A549 (cell line): ENCODE data around the gene EVA1C. TPM values are rescaled to one million over a fixed set of nuclear protein-coding genes. Genes with fewer than 3 reads are reported as not detected.

Experiments used
- ATAC-seq, 2 experiments: fragments of 200-7000 bp in 1 of 2; fragments of >200 bp in 1 of 2; cut with Nextera tagmentation in 1 of 2; cut with Tn5 transposase in 1 of 2; 3 replicates each; pipeline versions ENCODE4 v1.8.0 to v1.9.1; 2018 to 2020; ENCODE audit warnings: mild to moderate bottlenecking in 1 of 2, moderate library complexity in 1 of 2
- CTCF ChIA-PET: fragments of 300-600 bp; sonication (Branson Sonifier 250); formaldehyde crosslinking; extraction: SDS; loops from one replicate; lab custom pipeline; 2021; ENCODE audit warnings: antibody characterized with exemption, inconsistent platforms; lab: Yijun Ruan, JAX
- POLR2A ChIA-PET: fragments of 350-600 bp; formaldehyde crosslinking; extraction: SDS; loops from one replicate; lab custom pipeline; 2021; ENCODE audit warnings: antibody characterized with exemption, inconsistent platforms; lab: Yijun Ruan, JAX
- DNase-seq, 2 experiments: peaks; one replicate each; pipeline versions ENCODE4 v3.0.0 to v3.0.0-alpha.2; 2011 to 2016; ENCODE audit warnings: low read depth in 1 of 2, low spot score in 1 of 2
- FAIRE-seq: peaks from 2 replicates; lab custom pipeline; 2011; peaks lifted over from hg19 to GRCh38; lab: Jason Lieb, UNC
- H3K27ac ChIP-seq, 2 experiments: fragments of >200 bp; sonication (Bioruptor Twin); formaldehyde crosslinking; 3 replicates each; pipeline ENCODE4 v1.5.1; 2016 to 2017
- H3K4me1 ChIP-seq: fragments of >200 bp; sonication (Bioruptor Twin); formaldehyde crosslinking; 3 replicates; pipeline ENCODE4 v1.6.1; 2016
- H3K4me2 ChIP-seq: fragments of >200 bp; sonication (Bioruptor Twin); formaldehyde crosslinking; 3 replicates; pipeline ENCODE4 v1.6.1; 2016
- H3K4me3 ChIP-seq: fragments of >200 bp; sonication (Bioruptor Twin); formaldehyde crosslinking; 3 replicates; pipeline ENCODE4 v1.5.1; 2016
- H3K9me3 ChIP-seq: fragments of >200 bp; sonication (Bioruptor Twin); formaldehyde crosslinking; 3 replicates; pipeline ENCODE4 v1.6.1; 2016
- BHLHE40 ChIP-seq: IDR thresholded peaks from 2 replicates; pipeline ENCODE4 v1.6.1; 2012; ENCODE audit warnings: low read depth, low read length, inconsistent platforms
- CBX8 ChIP-seq: fragments of 200-600 bp; sonication (generic); IDR thresholded peaks from 2 replicates; pipeline ENCODE4 v1.6.1; 2016
- CHD2 ChIP-seq: fragments of 150-350 bp; IDR thresholded peaks from 2 replicates; pipeline ENCODE4 v1.6.1; 2014; ENCODE audit warnings: low read length; ENCODE audit not compliant: partially characterized antibody
- CHD4 ChIP-seq: fragments of 200-600 bp; sonication (generic); IDR thresholded peaks from 2 replicates; pipeline ENCODE4 v1.6.1; 2016; ENCODE audit warnings: antibody characterized with exemption, mild to moderate bottlenecking, borderline replicate concordance
- E2F6 ChIP-seq: IDR thresholded peaks from 2 replicates; pipeline ENCODE4 v1.6.1; 2012; ENCODE audit warnings: low read depth, borderline replicate concordance
- EHF ChIP-seq: fragments of 250-450 bp; sonication (Bioruptor Pico); IDR thresholded peaks from 2 replicates; pipeline ENCODE4 v1.5.0; 2020; ENCODE audit warnings: mild to moderate bottlenecking
- EP300 ChIP-seq, 2 experiments: fragments of >200 bp; sonication (Bioruptor Twin); formaldehyde crosslinking; IDR thresholded peaks; 2 replicates in 1 of 2; 3 replicates in 1 of 2; pipeline ENCODE4 v1.6.1; 2016 to 2017
- FOXS1 ChIP-seq: fragments of 250-450 bp; sonication (Bioruptor Pico); IDR thresholded peaks from 2 replicates; pipeline ENCODE4 v1.5.0; 2020; ENCODE audit warnings: mild to moderate bottlenecking, moderate library complexity
- GATA3 ChIP-seq: IDR thresholded peaks from 2 replicates; pipeline ENCODE4 v1.6.1; 2012; ENCODE audit warnings: borderline replicate concordance
- HEYL ChIP-seq: fragments of 250-450 bp; sonication (Bioruptor Pico); IDR thresholded peaks from 2 replicates; pipeline ENCODE4 v1.8.0; 2021; ENCODE audit warnings: mild to moderate bottlenecking, moderate library complexity
- HMGXB4 ChIP-seq: fragments of 250-450 bp; sonication (Bioruptor Pico); IDR thresholded peaks from 2 replicates; pipeline ENCODE4 v1.5.0; 2021; ENCODE audit warnings: mild to moderate bottlenecking, moderate library complexity, borderline replicate concordance
- HOXB5 ChIP-seq: fragments of 250-450 bp; sonication (Bioruptor Pico); IDR thresholded peaks from 2 replicates; pipeline ENCODE4 v1.5.0; 2020; ENCODE audit warnings: mild to moderate bottlenecking, moderate library complexity
- JUN ChIP-seq, 2 experiments: fragments of >200 bp; sonication (Bioruptor Twin); formaldehyde crosslinking; IDR thresholded peaks; 2 replicates in 1 of 2; 3 replicates in 1 of 2; pipeline ENCODE4 v1.6.1; 2016 to 2017
- JUNB ChIP-seq: fragments of >200 bp; sonication (Bioruptor Twin); formaldehyde crosslinking; IDR thresholded peaks from 2 replicates; pipeline ENCODE4 v1.6.1; 2016
- KDM1A ChIP-seq: fragments of 200-600 bp; sonication (generic); IDR thresholded peaks from 2 replicates; pipeline ENCODE4 v1.6.1; 2016; ENCODE audit warnings: low read depth, mild to moderate bottlenecking
- KDM5A ChIP-seq: fragments of 200-600 bp; sonication (generic); IDR thresholded peaks from 2 replicates; pipeline ENCODE4 v1.6.1; 2016; ENCODE audit warnings: antibody characterized with exemption, mild to moderate bottlenecking
- MAFK ChIP-seq: fragments of 450-650 bp; IDR thresholded peaks from 2 replicates; pipeline ENCODE4 v1.6.1; 2014; ENCODE audit not compliant: partially characterized antibody
- MAX ChIP-seq: IDR thresholded peaks from 2 replicates; pipeline ENCODE4 v1.6.1; 2012
- MYC ChIP-seq: IDR thresholded peaks from 2 replicates; pipeline ENCODE4 v1.6.1; 2012; ENCODE audit warnings: mild to moderate bottlenecking, inconsistent platforms, low read length, improper control_type of control experiment, borderline replicate concordance
- POLR2A ChIP-seq: IDR thresholded peaks from 2 replicates; pipeline ENCODE4 v1.6.1; 2012; ENCODE audit warnings: mild to moderate bottlenecking, low read length
- POLR2AphosphoS2 ChIP-seq: conservative IDR thresholded peaks from 2 replicates; pipeline ENCODE4 v1.6.1; 2012; ENCODE audit warnings: low read length, improper control_type of control experiment, inconsistent platforms
- RAD21 ChIP-seq, 2 experiments: fragments of >200 bp in 1 of 2; sonication (Bioruptor Twin) in 1 of 2; formaldehyde crosslinking in 1 of 2; IDR thresholded peaks in 1 of 2; conservative IDR thresholded peaks in 1 of 2; 2 replicates in 1 of 2; 3 replicates in 1 of 2; pipeline ENCODE4 v1.6.1; 2012 to 2018; ENCODE audit warnings: inconsistent platforms in 1 of 2
- RCOR1 ChIP-seq: fragments of 150-350 bp; IDR thresholded peaks from 2 replicates; pipeline ENCODE4 v1.6.1; 2014; ENCODE audit warnings: antibody characterized with exemption, low read length, low read depth
- SMC3 ChIP-seq: fragments of >200 bp; sonication (Bioruptor Twin); formaldehyde crosslinking; IDR thresholded peaks from 3 replicates; pipeline ENCODE4 v1.6.1; 2018; ENCODE audit warnings: inconsistent platforms
- SREBF2 ChIP-seq: fragments of 450-650 bp; IDR thresholded peaks from 2 replicates; pipeline ENCODE4 v1.6.1; 2014; ENCODE audit warnings: mild to moderate bottlenecking, moderate library complexity
- TFCP2L1 ChIP-seq: fragments of 250-450 bp; sonication (Bioruptor Pico); IDR thresholded peaks from 2 replicates; pipeline ENCODE4 v1.5.0; 2021; ENCODE audit warnings: mild to moderate bottlenecking
- WGBS: methylation state at CpG from one replicate; pipeline ENCODE4 v1.1.6; 2017; ENCODE audit errors: missing lambda C conversion rate; 5-methylcytosine and 5-hydroxymethylcytosine counted together
- polyA plus RNA-seq, 4 experiments: library from polyadenylated mRNA; depleted of rRNA in 3 of 4; stranded (reverse); fragments of >200 nt; fragmentation: RNase III in 1 of 4; extraction: RNeasy Plus Mini Kit Qiagen cat#74134 plus additional on column Dnase treatment in 1 of 4; gene quantifications; 2 replicates in 3 of 4; 3 replicates in 1 of 4; pipeline ENCODE4 v1.2.3, GENCODE V29; 2011 to 2017
- TF ChIP-seq, protein P1 (sequence below): IDR thresholded peaks from 2 replicates; pipeline ENCODE4 v1.6.1; 2012

EVA1C gene
- polyA plus RNA-seq, 2 of the 4 experiments (the other 2 are of a cell fraction) = 41.1 to 48.0 TPM

GRCh38 chr21:32426066-32426465 is 13.6 kb downstream of the EVA1C start:
- DNase-seq (no peak), ATAC-seq (peak in 1 of 2 experiments; percentile 47; a peak in 2 of 6 replicates), FAIRE-seq (no peak)
- ChIA-PET CTCF (interaction anchor here (1.2 to 1.7 kb wide), 2 partner anchors 12 to 19 kb away, joined by 3 to 6 read pairs; no protein-coding TSS in a partner anchor), POLR2A (interaction anchor here (1.0 kb wide), 1 partner anchor 14 kb away, joined by 3 read pairs; the partner anchor contains the start of gene EVA1C)
- H3K4me3 ChIP-seq = no peak overlapping the region
- H3K4me1 ChIP-seq = peaks cover 56% of the 10 kb centered on the region
- WGBS = 57% methylated on average over 5 of the region's 5 CpGs
- peak overlapping the region; percentile 56 for H3K4me2 ChIP-seq
- H3K27ac ChIP-seq = peak overlapping the region; percentile 56 to 83
- H3K9me3 ChIP-seq = 0 out of 3 replicates have a peak, but pooled peaks cover 13% of the 10 kb centered on the region
- TF ChIP-seq E2F6 = no peak
- no peak for TF ChIP-seq JUNB
- no peak for TF ChIP-seq POLR2AphosphoS2
- TF ChIP-seq TFCP2L1 (CRISPR knock-in tag) = no peak
- no peak for TF ChIP-seq MAX
- TF ChIP-seq CHD2 = no peak
- no peak for TF ChIP-seq RAD21 (conservative IDR thresholded peaks at IDR 0.05 in 1 of 2, IDR thresholded peaks at IDR 0.05 in 1 of 2)
- no peak for TF ChIP-seq HOXB5 (CRISPR knock-in tag)
- no peak for TF ChIP-seq POLR2A
- no peak for TF ChIP-seq RCOR1

DNA sequence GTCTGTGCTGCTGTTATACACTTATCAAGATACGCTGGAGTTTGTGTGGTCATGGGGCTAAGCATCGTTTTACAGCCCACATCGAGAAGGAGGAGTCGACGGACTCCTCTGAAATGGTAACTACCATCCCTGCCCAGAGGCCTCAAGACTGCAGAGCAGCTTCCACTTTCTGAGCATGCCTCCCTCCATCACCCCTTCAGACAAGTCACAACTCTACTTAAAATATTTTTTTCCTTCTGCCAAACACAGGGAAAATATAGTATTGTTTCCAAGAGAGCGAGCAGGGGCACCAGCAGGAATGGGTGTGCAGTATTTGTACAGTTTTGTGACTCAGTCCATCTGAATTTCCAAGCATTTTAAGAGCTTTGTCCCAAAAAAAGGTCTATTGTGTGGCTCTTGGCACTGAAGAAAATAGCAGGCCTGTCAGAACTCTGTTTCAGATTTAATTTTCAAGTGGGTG is 14.1 kb downstream of the EVA1C start:
- Histone ChIP-seq H3K4me2 (peak overlapping the region; percentile 56), H3K9me3 (0 out of 3 replicates have a peak, but pooled peaks cover 8% of the 10 kb centered on the region), H3K4me1 (peaks cover 56% of the 10 kb centered on the region), H3K4me3 (no peak overlapping the region), H3K27ac (peak overlapping the region; percentile 56 to 83)
- POLR2A ChIA-PET = interaction anchor here (1.0 kb wide), 1 partner anchor 14 kb away, joined by 3 read pairs; the partner anchor contains the start of gene EVA1C
- CTCF ChIA-PET = interaction anchor here (0.9 to 1.7 kb wide), 3 partner anchors 13 to 174 kb away, joined by 3 to 6 read pairs (median 3); no protein-coding TSS in a partner anchor
- WGBS = 54% methylated on average over 6 of the region's 6 CpGs
- ATAC-seq = peak; percentile 66 to 74
- no peak for TF ChIP-seq SREBF2
- TF ChIP-seq FOXS1 = no peak
- TF ChIP-seq, protein P1, sequence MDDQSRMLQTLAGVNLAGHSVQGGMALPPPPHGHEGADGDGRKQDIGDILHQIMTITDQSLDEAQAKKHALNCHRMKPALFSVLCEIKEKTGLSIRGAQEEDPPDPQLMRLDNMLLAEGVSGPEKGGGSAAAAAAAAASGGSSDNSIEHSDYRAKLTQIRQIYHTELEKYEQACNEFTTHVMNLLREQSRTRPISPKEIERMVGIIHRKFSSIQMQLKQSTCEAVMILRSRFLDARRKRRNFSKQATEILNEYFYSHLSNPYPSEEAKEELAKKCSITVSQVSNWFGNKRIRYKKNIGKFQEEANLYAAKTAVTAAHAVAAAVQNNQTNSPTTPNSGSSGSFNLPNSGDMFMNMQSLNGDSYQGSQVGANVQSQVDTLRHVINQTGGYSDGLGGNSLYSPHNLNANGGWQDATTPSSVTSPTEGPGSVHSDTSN = no peak
- TF ChIP-seq BHLHE40 = no peak
- no peak for TF ChIP-seq EHF (CRISPR knock-in tag)
- no peak for TF ChIP-seq POLR2A
- no peak for TF ChIP-seq SMC3
- no peak for TF ChIP-seq HEYL
- no peak for TF ChIP-seq GATA3
- no peak for TF ChIP-seq CHD4
- TF ChIP-seq MAFK = no peak
- TF ChIP-seq JUN (IDR thresholded peaks at IDR 0.05) = no peak
- no peak for TF ChIP-seq MYC
- no peak for TF ChIP-seq RCOR1
- TF ChIP-seq EP300 (IDR thresholded peaks at IDR 0.05) = no peak
- TF ChIP-seq KDM5A = no peak
- no peak for TF ChIP-seq HMGXB4
- no peak for TF ChIP-seq CBX8
- no peak for TF ChIP-seq KDM1A
- no peak for FAIRE-seq
- DNase-seq = peak in 1 of 2 experiments; percentile 30
